ENCODE results near the gene ADM2. TPM values are rescaled to one million over a fixed set of nuclear protein-coding genes. Genes with fewer than 3 reads are reported as not detected.

ADM2 gene
- polyA plus RNA-seq, 1 of the 3 experiments (the other 2 are of a cell fraction): 0.61 TPM

- Histone ChIP-seq H3K27me3 (ENCODE audit: insufficient read depth) (no peaks in the 10 kb centered on the region), H3K27ac (ENCODE audit: low read depth in 2 of 2, low read length in 1 of 2) (peak overlapping the region in 1 of 2 experiments; percentile 16; a peak in 1 of 4 replicates), H3K9me2 (no peaks in the 10 kb centered on the region), H3K9me3 (no peaks in the 10 kb centered on the region), H3K4me2 (no peak overlapping the region), H3F3A (replicated peaks; ENCODE audit: insufficient read depth) (no peaks in the 10 kb centered on the region), H3K79me2 (ENCODE audit: insufficient read depth) (peaks cover 63% of the 10 kb centered on the region), H3K4me1 (ENCODE audit: control insufficient read depth in 1 of 2, insufficient read depth in 2 of 2, low read depth in 1 of 2, low read length in 1 of 2) (peaks cover 4 to 39% of the 10 kb centered on the region in 2 experiments; a peak in 2 of 4 replicates), H3K9ac (no peak overlapping the region), H2AFZ (ENCODE audit: low read depth) (no peak overlapping the region), H3K36me3 (replicated peaks in 1 of 2; ENCODE audit: control insufficient read depth in 1 of 2, insufficient read depth in 2 of 2, low read length in 1 of 2) (peaks cover 0 to 9% of the 10 kb centered on the region in 2 experiments), H3K4me3 (ENCODE audit: low read depth in 2 of 2, low read length in 1 of 2) (no peak overlapping the region), H4K20me1 (ENCODE audit: insufficient read depth) (peaks cover 65% of the 10 kb centered on the region)
- POLR2A ChIA-PET: no interaction called here
- no peak for TF ChIP-seq FOXM1 (IDR thresholded peaks at IDR 0.05; ENCODE audit: low read depth)
- TF ChIP-seq TAF1 (IDR thresholded peaks at IDR 0.05; ENCODE audit: borderline replicate concordance, low read depth, low read length): no peak
- no peak for TF ChIP-seq JUND (IDR thresholded peaks at IDR 0.05)
- no peak for TF ChIP-seq MXI1 (IDR thresholded peaks at IDR 0.05; ENCODE audit: low read depth, low read length)
- no peak for TF ChIP-seq NFIC (IDR thresholded peaks at IDR 0.05; ENCODE audit: borderline replicate concordance)
- no peak for TF ChIP-seq FOSL2 (IDR thresholded peaks at IDR 0.05; ENCODE audit: borderline replicate concordance, low read depth)
- CTCF ChIA-PET: interaction anchor here (1.0 to 1.2 kb wide), 2 partner anchors 25 to 54 kb away, joined by 3 read pairs; no protein-coding TSS in a partner anchor
- no CpG with 5 or more reads among the region's 5 CpGs for WGBS (ENCODE audit: low lambda C conversion rate)
- no peak for DNase-seq
Measured at GRCh38 chr22:50471962-50472361, 9.4 kb upstream of the ADM2 start.

GRCh38 chr22:50473088-50473487 lies 8.3 kb upstream of the ADM2 start:
- peaks cover 4 to 39% of the 10 kb centered on the region in 2 experiments; a peak in 2 of 4 replicates for H3K4me1 ChIP-seq (ENCODE audit: control insufficient read depth in 1 of 2, insufficient read depth in 2 of 2, low read depth in 1 of 2, low read length in 1 of 2)
- H3K9ac ChIP-seq: 0 out of 2 replicates have a peak overlapping the region, but pooled peaks have one; percentile 64
- H3K4me2 ChIP-seq: peak overlapping the region; percentile 87
- DNase-seq: no peak
- H3K9me2 ChIP-seq: no peaks in the 10 kb centered on the region
- H3K9me3 ChIP-seq: no peaks in the 10 kb centered on the region
- TF ChIP-seq ELF1 (IDR thresholded peaks at IDR 0.05) (no peak), JUND (IDR thresholded peaks at IDR 0.05) (no peak), YY1 (IDR thresholded peaks at IDR 0.05; ENCODE audit: low read depth) (no peak), RCOR1 (IDR thresholded peaks at IDR 0.05; ENCODE audit: low read length) (no peak), RXRA (IDR thresholded peaks at IDR 0.05; ENCODE audit: borderline replicate concordance, low read depth) (no peak)
- H3K79me2 ChIP-seq (ENCODE audit: insufficient read depth): peaks cover 62% of the 10 kb centered on the region
- peaks cover 0 to 2% of the 10 kb centered on the region in 2 experiments for H3K36me3 ChIP-seq (replicated peaks in 1 of 2; ENCODE audit: control insufficient read depth in 1 of 2, insufficient read depth in 2 of 2, low read length in 1 of 2)
- ChIA-PET POLR2A (interaction anchor here (1.3 kb wide), 1 partner anchor 52 kb away, joined by 8 read pairs; the partner anchor contains the start of gene SCO2), CTCF (no interaction called here)
- no peaks in the 10 kb centered on the region for H3F3A ChIP-seq (replicated peaks; ENCODE audit: insufficient read depth)
- no peak overlapping the region; a peak in 1 of 4 replicates for H3K27ac ChIP-seq (ENCODE audit: low read depth in 2 of 2, low read length in 1 of 2)
- no peaks in the 10 kb centered on the region for H3K27me3 ChIP-seq (ENCODE audit: insufficient read depth)
- H2AFZ ChIP-seq (ENCODE audit: low read depth): no peak overlapping the region
- peaks cover 61% of the 10 kb centered on the region for H4K20me1 ChIP-seq (ENCODE audit: insufficient read depth)
- peak overlapping the region in 1 of 2 experiments; percentile 88; a peak in 2 of 4 replicates for H3K4me3 ChIP-seq (ENCODE audit: low read depth in 2 of 2, low read length in 1 of 2)
- 84% methylated on average over 5 of the region's 6 CpGs for WGBS (ENCODE audit: low lambda C conversion rate)

- H3F3A ChIP-seq (replicated peaks; ENCODE audit: insufficient read depth): no peaks in the 10 kb centered on the region
- H3K36me3 ChIP-seq (replicated peaks in 1 of 2; ENCODE audit: control insufficient read depth in 1 of 2, insufficient read depth in 2 of 2, low read length in 1 of 2): peaks cover 0 to 2% of the 10 kb centered on the region in 2 experiments
- no peak overlapping the region for H2AFZ ChIP-seq (ENCODE audit: low read depth)
- H3K9me2 ChIP-seq: no peaks in the 10 kb centered on the region
- peaks cover 4 to 39% of the 10 kb centered on the region in 2 experiments; a peak in 2 of 4 replicates for H3K4me1 ChIP-seq (ENCODE audit: control insufficient read depth in 1 of 2, insufficient read depth in 2 of 2, low read depth in 1 of 2, low read length in 1 of 2)
- peak overlapping the region; percentile 64 for H3K9ac ChIP-seq
- H3K4me2 ChIP-seq: peak overlapping the region; percentile 87
- ChIA-PET POLR2A (interaction anchor here (1.0 to 1.3 kb wide), 2 partner anchors 36 to 51 kb away, joined by 3 to 8 read pairs; partner anchors contain the start of gene SCO2), CTCF (interaction anchor here (1.2 to 5.1 kb wide), 2 partner anchors 24 to 230 kb away, joined by 3 to 24 read pairs; no protein-coding TSS in a partner anchor)
- peaks cover 53% of the 10 kb centered on the region for H3K79me2 ChIP-seq (ENCODE audit: insufficient read depth)
- peak overlapping the region in 1 of 2 experiments; percentile 38; a peak in 2 of 4 replicates for H3K27ac ChIP-seq (ENCODE audit: low read depth in 2 of 2, low read length in 1 of 2)
- peak; percentile 81 for DNase-seq
- no peaks in the 10 kb centered on the region for H3K9me3 ChIP-seq
- WGBS (ENCODE audit: low lambda C conversion rate): 7% methylated on average over 5 of the region's 62 CpGs
- no peak for TF ChIP-seq RFX5 (IDR thresholded peaks at IDR 0.05; ENCODE audit: low read length)
- no peak for TF ChIP-seq IRF3 (IDR thresholded peaks at IDR 0.05; ENCODE audit: low read depth, low read length)
- TF ChIP-seq MAX (IDR thresholded peaks at IDR 0.05; ENCODE audit: low read depth): peak; percentile 5; the same call in 1 of the 2 replicates
- no peak for TF ChIP-seq GATA2 (CRISPR knock-in tag; IDR thresholded peaks at IDR 0.05)
- no peak for TF ChIP-seq SMC3 (IDR thresholded peaks at IDR 0.05; ENCODE audit: low read depth, low read length)
- TF ChIP-seq MXI1 (IDR thresholded peaks at IDR 0.05; ENCODE audit: low read depth, low read length): peak; percentile 55
- no peak for TF ChIP-seq FOXM1 (IDR thresholded peaks at IDR 0.05; ENCODE audit: low read depth)
- no peak for TF ChIP-seq SIN3A (IDR thresholded peaks at IDR 0.05; ENCODE audit: borderline replicate concordance, low read depth, low read length)
- peak overlapping the region; percentile 77 to 88 for H3K4me3 ChIP-seq (ENCODE audit: low read depth in 2 of 2, low read length in 1 of 2)
- peaks cover 52% of the 10 kb centered on the region for H4K20me1 ChIP-seq (ENCODE audit: insufficient read depth)
- no peaks in the 10 kb centered on the region for H3K27me3 ChIP-seq (ENCODE audit: insufficient read depth)
Measured at GRCh38 chr22:50473855-50474671, 7.3 kb upstream of the ADM2 start.

Data from SK-N-SH (cell line).